ENCODE data around the gene HAO2.

The HAO2 gene

GRCh38 chr1:119380983-119381662, 12.5 kb downstream of the HAO2 start:
- DNase-seq = no peak

- no peak for DNase-seq
Measured at GRCh38 chr1:119384591-119384990, 16.0 kb downstream of the HAO2 start.

- no peak for DNase-seq
Measured at GRCh38 chr1:119385650-119386049, 17.1 kb downstream of the HAO2 start.

GRCh38 chr1:119387858-119388257, 19.3 kb downstream of the HAO2 start:
- DNase-seq = no peak

- DNase-seq = no peak
Measured at GRCh38 chr1:119388450-119388849, 19.9 kb downstream of the HAO2 start.

- DNase-seq = no peak
Measured at GRCh38 chr1:119390526-119390925, 21.9 kb downstream of the HAO2 start.

- no peak for DNase-seq
Measured at GRCh38 chr1:119391749-119392148, 23.2 kb downstream of the HAO2 start.

GRCh38 chr1:119394085-119394484, 25.5 kb downstream of the HAO2 start:
- no peak for DNase-seq

GRCh38 chr1:119396982-119397381, 28.4 kb downstream of the HAO2 start:
- DNase-seq = no peak

GRCh38 chr1:119397986-119398385, 29.4 kb downstream of the HAO2 start:
- DNase-seq = no peak

- no peak for DNase-seq
Measured at GRCh38 chr1:119404736-119405135, 36.2 kb downstream of the HAO2 start.

- DNase-seq = peak; percentile 83
Measured at GRCh38 chr1:119409731-119410130, 41.1 kb downstream of the HAO2 start.

GRCh38 chr1:119410961-119411360, 42.4 kb downstream of the HAO2 start:
- DNase-seq = peak; percentile 2

GRCh38 chr1:119414950-119415349, 46.4 kb downstream of the HAO2 start, which contains the start of gene HSD3B2:
Gene HSD3B2, plus strand, starts transcription at chr1:119415150. Its CDS starts 270 bp downstream, at chr1:119415420.
- no peak for DNase-seq

- no peak for DNase-seq
Measured at GRCh38 chr1:119416006-119416640, 47.5 kb downstream of the HAO2 start.

- DNase-seq = no peak
Measured at GRCh38 chr1:119419109-119419508, 50.5 kb downstream of the HAO2 start.

- DNase-seq = no peak
Measured at GRCh38 chr1:119420638-119421037, 52.1 kb downstream of the HAO2 start.

- no peak for DNase-seq
Measured at GRCh38 chr1:119422631-119423030, 54.0 kb downstream of the HAO2 start.

GRCh38 chr1:119428991-119429390, 60.4 kb downstream of the HAO2 start:
- DNase-seq = no peak

- DNase-seq = no peak
Measured at GRCh38 chr1:119429687-119430086, 61.1 kb downstream of the HAO2 start.

- no peak for DNase-seq
Measured at GRCh38 chr1:119430486-119430885, 61.9 kb downstream of the HAO2 start.

GRCh38 chr1:119431836-119432235, 63.3 kb downstream of the HAO2 start:
- DNase-seq = no peak

GRCh38 chr1:119435052-119435451, 66.5 kb downstream of the HAO2 start:
- DNase-seq = no peak

- DNase-seq = no peak
Measured at GRCh38 chr1:119438761-119439160, 70.2 kb downstream of the HAO2 start.

Data from fibroblast of upper back skin (primary cell).